Measurements from ENCODE around the gene OTOF. TPM values are rescaled to one million over a fixed set of nuclear protein-coding genes. Genes with fewer than 3 reads are reported as not detected.

OTOF gene
- polyA plus RNA-seq, 1 of the 3 experiments (the other 2 are of a cell fraction): not detected

DNA sequence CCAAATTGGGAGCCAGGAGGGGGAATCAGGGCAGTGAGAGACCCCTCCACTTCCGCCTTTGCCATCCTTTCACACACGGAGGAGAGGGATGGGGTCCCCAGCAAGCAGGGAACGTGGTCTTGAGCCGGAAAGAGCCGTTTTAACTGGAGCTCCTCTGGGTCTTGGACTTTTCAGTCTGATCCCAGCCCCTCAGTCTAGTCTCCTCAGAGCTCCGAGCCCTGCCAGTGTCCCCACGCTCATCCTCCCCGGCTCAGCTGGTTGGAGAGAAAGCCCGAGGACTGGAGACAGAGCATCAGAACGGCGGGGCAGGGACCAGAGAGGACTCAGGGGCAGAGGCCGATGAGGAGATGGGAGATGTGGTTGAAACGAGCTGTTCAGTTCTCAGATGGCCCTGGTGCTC is 26.1 kb upstream of the OTOF start:
- 60% methylated on average over 13 of the region's 13 CpGs for WGBS (ENCODE audit: low lambda C conversion rate)
- Histone ChIP-seq H3K4me1 (ENCODE audit: control insufficient read depth in 1 of 2, insufficient read depth in 2 of 2, low read depth in 1 of 2, low read length in 1 of 2) (no peaks in the 10 kb centered on the region), H3K36me3 (replicated peaks in 1 of 2; ENCODE audit: control insufficient read depth in 1 of 2, insufficient read depth in 2 of 2, low read length in 1 of 2) (no peaks in the 10 kb centered on the region), H3K9me3 (no peaks in the 10 kb centered on the region), H3F3A (replicated peaks; ENCODE audit: insufficient read depth) (no peaks in the 10 kb centered on the region), H3K79me2 (ENCODE audit: insufficient read depth) (no peaks in the 10 kb centered on the region), H3K4me2 (no peak overlapping the region), H3K27me3 (ENCODE audit: insufficient read depth) (peaks cover 30% of the 10 kb centered on the region), H3K27ac (ENCODE audit: low read depth in 2 of 2, low read length in 1 of 2) (no peak overlapping the region), H3K9me2 (no peaks in the 10 kb centered on the region), H4K20me1 (ENCODE audit: insufficient read depth) (no peaks in the 10 kb centered on the region), H3K4me3 (ENCODE audit: low read depth in 2 of 2, low read length in 1 of 2) (no peak overlapping the region), H2AFZ (ENCODE audit: low read depth) (no peak overlapping the region), H3K9ac (no peak overlapping the region)
- ChIA-PET CTCF (interaction anchor here (1.4 kb wide), 1 partner anchor 74 kb away, joined by 4 read pairs; no protein-coding TSS in a partner anchor), POLR2A (no interaction called here)
- TF ChIP-seq SMC3 (IDR thresholded peaks at IDR 0.05; ENCODE audit: low read depth, low read length) (no peak), SIN3A (IDR thresholded peaks at IDR 0.05; ENCODE audit: borderline replicate concordance, low read depth, low read length) (no peak), JUND (IDR thresholded peaks at IDR 0.05) (no peak), GATA2 (CRISPR knock-in tag; IDR thresholded peaks at IDR 0.05) (no peak), RAD21 (IDR thresholded peaks at IDR 0.05; ENCODE audit: low read length) (no peak), RFX5 (IDR thresholded peaks at IDR 0.05; ENCODE audit: low read length) (no peak), NFIC (IDR thresholded peaks at IDR 0.05; ENCODE audit: borderline replicate concordance) (no peak), RCOR1 (IDR thresholded peaks at IDR 0.05; ENCODE audit: low read length) (no peak), USF1 (IDR thresholded peaks at IDR 0.05; ENCODE audit: borderline replicate concordance, low read depth) (no peak), TAF1 (IDR thresholded peaks at IDR 0.05; ENCODE audit: borderline replicate concordance, low read depth, low read length) (no peak), TCF12 (IDR thresholded peaks at IDR 0.05) (no peak), MXI1 (IDR thresholded peaks at IDR 0.05; ENCODE audit: low read depth, low read length) (no peak), PBX3 (IDR thresholded peaks at IDR 0.05) (no peak), MEF2A (IDR thresholded peaks at IDR 0.05; ENCODE audit: borderline replicate concordance, low read depth) (no peak)
- no peak for DNase-seq

DNA sequence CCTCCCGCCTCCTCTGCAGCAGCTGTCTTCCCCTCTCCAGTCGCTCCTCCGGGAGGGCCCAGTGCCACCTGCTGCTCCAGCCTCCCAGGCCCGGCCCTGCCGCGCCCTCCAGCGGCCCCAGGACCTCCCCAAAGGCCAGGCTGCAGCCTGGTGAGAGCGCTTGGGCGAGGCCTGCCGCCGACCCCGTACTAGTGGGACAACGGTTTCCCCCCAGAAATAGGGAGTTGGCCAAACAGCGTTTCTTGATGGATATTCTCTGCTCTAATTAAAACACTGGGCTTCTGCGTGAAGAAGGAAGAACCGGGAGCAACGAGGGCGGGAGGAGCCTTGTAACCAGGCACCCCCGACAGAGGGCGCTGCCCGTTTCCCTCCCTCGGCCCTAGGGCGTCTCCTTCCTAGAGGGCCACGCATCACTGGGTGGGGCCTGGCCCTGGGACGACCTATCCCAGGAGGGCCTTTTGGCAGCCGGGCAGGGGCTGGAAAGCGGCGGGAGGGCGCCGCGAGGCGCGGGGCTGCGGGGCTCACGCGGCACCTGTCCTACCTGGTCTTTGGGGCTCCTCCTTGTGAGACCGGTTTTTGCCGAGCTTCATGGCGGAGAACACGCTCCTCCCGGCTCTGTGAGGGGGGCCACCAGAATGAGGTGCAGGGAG is 25.4 kb upstream of the OTOF start:
- Histone ChIP-seq H2AFZ (ENCODE audit: low read depth) (no peak overlapping the region), H3K4me2 (no peak overlapping the region)

More for the DNA sequence above, 25.4 kb upstream of the OTOF start:
- Histone ChIP-seq H3K9ac (no peak overlapping the region), H3K79me2 (ENCODE audit: insufficient read depth) (no peaks in the 10 kb centered on the region), H3K4me1 (ENCODE audit: control insufficient read depth in 1 of 2, insufficient read depth in 2 of 2, low read depth in 1 of 2, low read length in 1 of 2) (no peaks in the 10 kb centered on the region), H3K27ac (ENCODE audit: low read depth in 2 of 2, low read length in 1 of 2) (no peak overlapping the region), H3F3A (replicated peaks; ENCODE audit: insufficient read depth) (no peaks in the 10 kb centered on the region), H3K36me3 (replicated peaks in 1 of 2; ENCODE audit: control insufficient read depth in 1 of 2, insufficient read depth in 2 of 2, low read length in 1 of 2) (no peaks in the 10 kb centered on the region), H3K9me2 (no peaks in the 10 kb centered on the region), H3K27me3 (ENCODE audit: insufficient read depth) (peaks cover 35% of the 10 kb centered on the region), H3K4me3 (ENCODE audit: low read depth in 2 of 2, low read length in 1 of 2) (no peak overlapping the region; a peak in 1 of 4 replicates), H4K20me1 (ENCODE audit: insufficient read depth) (no peaks in the 10 kb centered on the region), H3K9me3 (no peaks in the 10 kb centered on the region)
- ChIA-PET CTCF (interaction anchor here (1.2 kb wide), 1 partner anchor 14 kb away, joined by 4 read pairs; no protein-coding TSS in a partner anchor), POLR2A (interaction anchor here (0.6 kb wide), 1 partner anchor 1010 kb away, joined by 3 read pairs; no protein-coding TSS in a partner anchor)
- no peak for TF ChIP-seq JUND (IDR thresholded peaks at IDR 0.05)
- no peak for TF ChIP-seq GATA2 (CRISPR knock-in tag; IDR thresholded peaks at IDR 0.05)
- TF ChIP-seq FOXM1 (IDR thresholded peaks at IDR 0.05; ENCODE audit: low read depth): no peak
- TF ChIP-seq SIN3A (IDR thresholded peaks at IDR 0.05; ENCODE audit: borderline replicate concordance, low read depth, low read length): no peak
- TF ChIP-seq, protein P1, sequence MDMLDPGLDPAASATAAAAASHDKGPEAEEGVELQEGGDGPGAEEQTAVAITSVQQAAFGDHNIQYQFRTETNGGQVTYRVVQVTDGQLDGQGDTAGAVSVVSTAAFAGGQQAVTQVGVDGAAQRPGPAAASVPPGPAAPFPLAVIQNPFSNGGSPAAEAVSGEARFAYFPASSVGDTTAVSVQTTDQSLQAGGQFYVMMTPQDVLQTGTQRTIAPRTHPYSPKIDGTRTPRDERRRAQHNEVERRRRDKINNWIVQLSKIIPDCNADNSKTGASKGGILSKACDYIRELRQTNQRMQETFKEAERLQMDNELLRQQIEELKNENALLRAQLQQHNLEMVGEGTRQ (IDR thresholded peaks at IDR 0.05; ENCODE audit: borderline replicate concordance, low read depth, low read length): no peak
- TF ChIP-seq RFX5 (IDR thresholded peaks at IDR 0.05; ENCODE audit: low read length): no peak
- TF ChIP-seq CTCF (IDR thresholded peaks at IDR 0.05): no peak
- TF ChIP-seq TCF12 (IDR thresholded peaks at IDR 0.05): no peak
- TF ChIP-seq NRF1 (IDR thresholded peaks at IDR 0.05; ENCODE audit: low read depth, low read length): no peak
- no peak for TF ChIP-seq EP300 (IDR thresholded peaks at IDR 0.05; ENCODE audit: borderline replicate concordance in 1 of 2, low read depth in 1 of 2, low read length in 1 of 2)
- TF ChIP-seq RXRA (IDR thresholded peaks at IDR 0.05; ENCODE audit: borderline replicate concordance, low read depth): no peak
- TF ChIP-seq, protein P2, sequence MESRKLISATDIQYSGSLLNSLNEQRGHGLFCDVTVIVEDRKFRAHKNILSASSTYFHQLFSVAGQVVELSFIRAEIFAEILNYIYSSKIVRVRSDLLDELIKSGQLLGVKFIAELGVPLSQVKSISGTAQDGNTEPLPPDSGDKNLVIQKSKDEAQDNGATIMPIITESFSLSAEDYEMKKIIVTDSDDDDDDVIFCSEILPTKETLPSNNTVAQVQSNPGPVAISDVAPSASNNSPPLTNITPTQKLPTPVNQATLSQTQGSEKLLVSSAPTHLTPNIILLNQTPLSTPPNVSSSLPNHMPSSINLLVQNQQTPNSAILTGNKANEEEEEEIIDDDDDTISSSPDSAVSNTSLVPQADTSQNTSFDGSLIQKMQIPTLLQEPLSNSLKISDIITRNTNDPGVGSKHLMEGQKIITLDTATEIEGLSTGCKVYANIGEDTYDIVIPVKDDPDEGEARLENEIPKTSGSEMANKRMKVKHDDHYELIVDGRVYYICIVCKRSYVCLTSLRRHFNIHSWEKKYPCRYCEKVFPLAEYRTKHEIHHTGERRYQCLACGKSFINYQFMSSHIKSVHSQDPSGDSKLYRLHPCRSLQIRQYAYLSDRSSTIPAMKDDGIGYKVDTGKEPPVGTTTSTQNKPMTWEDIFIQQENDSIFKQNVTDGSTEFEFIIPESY (IDR thresholded peaks at IDR 0.05; ENCODE audit: borderline replicate concordance, low read depth): no peak
- no peak for TF ChIP-seq GABPA (IDR thresholded peaks at IDR 0.05; ENCODE audit: low read depth)
- 69% methylated on average over 31 of the region's 41 CpGs for WGBS (ENCODE audit: low lambda C conversion rate)
- DNase-seq: peak; percentile 52

All from SK-N-SH (cell line).